ENCODE results near the gene ZCCHC24.
"Not testable (repeated sequence)": the region's sequence is repeated elsewhere in the genome, so short reads cannot be mapped to it uniquely, and the experiment has no call there.

ZCCHC24 gene

DNA sequence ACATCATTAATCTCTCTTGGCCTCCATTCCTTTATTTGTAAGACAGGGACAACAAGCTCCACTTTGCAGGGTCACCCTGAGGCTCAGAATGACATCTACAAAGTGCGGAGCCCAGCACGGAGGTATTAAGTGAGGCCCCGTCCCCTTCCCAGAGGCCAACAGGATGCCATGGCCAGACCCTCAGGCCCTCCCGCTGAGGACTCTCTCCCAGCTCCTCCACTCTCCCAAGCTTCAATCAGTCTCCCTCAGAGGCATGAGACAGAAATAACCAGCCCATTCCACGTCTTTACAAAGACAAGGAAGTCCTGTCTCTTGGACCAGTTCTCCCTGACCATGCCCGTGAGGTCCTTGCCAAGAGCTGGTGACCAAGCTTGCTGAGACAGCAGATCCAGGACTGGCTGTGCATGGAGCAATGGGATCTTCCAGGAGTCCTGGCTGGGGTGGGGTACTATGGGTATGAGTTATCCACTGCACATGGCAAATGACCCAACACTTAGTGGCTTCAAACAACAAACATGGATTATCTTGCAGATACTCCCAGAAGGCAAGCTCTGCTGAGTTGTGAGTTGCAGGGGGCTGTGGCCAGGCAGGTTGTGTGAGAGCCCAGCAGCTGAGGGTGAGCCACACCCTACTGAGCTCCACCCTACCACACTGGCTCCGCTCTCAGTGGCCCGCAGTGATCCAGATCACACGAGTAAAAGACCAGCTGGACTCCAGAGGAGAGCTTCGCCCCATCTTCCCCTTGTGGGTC lies 102.4 kb downstream of the ZCCHC24 start:
- DNase-seq = no peak

DNA sequence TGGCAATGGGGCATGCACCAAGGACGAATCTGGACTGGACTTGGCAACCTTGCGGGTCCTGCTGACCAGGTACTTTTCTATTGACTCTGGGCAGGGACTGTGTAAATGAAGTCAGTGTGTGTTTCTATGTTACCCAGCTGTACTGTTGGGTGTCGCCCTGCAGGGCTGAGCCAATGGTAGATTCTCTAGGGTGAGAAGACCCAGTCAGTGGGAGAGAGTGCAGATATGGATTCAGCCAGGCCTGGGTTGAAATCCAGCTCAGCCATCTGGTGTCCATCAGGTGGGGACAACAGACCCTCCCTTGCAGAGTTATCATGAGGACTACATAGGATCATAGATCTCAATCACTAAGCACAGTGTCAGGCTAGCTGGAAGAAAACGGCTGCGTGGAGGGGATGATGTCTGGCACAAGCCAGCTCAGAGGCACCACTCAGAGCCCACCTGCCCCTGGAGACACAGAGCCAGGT lies 103.1 kb downstream of the ZCCHC24 start:
- no peak for DNase-seq

DNA sequence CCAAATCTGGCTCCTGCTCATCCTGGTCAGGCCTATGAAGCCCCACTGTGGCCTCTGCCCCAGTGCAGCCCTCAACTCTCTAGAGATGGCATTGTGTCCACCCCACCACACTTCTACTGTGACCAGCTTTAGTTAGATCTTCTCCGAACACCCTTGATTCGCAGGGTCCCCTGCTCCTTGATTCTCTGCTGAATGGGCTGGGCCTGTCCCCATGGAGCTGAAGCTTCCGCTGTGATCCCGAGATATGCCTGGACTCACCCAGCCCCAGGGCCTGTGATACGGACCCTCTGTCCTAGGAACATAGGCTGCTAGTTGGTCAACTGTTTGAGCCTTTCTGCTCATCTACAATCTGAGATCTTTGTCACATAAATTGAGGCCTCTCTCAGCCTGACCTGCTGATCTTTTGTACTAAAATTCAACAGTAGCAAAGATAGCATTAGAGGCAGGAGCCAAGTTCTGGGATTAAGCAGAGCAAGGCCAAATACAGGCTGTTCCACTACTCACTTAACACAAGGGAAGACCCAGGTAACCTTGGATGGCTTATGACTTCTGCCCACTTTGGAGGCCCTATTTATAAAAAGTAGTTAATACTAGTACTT lies 104.7 kb downstream of the ZCCHC24 start:
- DNase-seq = no peak

DNA sequence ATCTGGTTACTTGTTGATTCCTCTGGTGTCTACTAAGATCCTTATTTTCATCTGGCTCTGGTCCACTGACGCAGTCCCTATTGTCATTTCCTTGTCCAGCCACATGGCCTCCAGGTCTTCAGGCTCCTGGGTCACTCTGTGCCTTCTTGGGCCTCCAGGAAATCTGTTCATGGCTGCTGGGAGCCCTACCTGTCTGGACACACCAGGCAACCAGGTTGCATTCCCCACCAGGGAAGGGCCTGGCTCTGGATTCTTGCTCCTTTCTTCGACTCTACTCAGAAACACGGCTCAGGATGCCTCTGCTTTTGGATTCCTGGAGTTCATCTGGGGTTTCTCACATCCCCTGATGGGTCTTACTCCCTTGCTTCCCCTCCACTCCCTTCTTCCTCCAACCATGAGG lies 106.2 kb downstream of the ZCCHC24 start:
- DNase-seq = no peak

DNA sequence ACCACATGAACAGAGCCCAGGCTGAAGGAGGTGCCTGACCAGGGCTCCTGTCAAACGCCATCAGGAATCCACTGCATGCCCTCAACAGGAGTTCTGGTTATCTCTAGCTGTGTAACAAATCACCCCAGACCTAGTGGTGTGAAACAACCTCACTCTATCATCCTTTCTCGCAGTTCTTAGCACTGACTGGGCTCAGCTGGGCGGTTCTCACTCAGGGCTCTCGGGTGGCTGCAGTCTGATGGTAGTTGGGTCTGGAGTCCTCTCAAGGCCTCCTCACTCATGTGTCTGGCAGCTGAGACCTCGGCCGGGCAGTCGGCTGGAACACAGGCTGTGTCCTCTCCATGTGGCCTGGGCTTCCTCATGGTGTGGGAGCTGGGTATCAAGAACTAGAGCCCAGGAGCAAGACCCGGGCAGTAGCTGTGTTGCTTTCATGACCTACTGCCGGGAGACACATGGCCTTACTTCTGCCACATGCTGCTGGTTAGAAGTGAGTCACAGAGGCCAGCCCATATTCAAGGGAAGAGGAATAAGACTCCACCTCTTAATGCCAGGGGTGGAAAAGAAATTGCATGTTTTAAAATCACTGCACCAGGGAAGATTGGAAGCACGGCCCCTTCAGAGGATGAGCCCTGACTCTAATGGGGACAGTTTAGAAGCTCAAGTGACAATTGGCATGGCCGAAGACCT lies 107.5 kb downstream of the ZCCHC24 start:
- not testable (repeated sequence) for DNase-seq

DNA sequence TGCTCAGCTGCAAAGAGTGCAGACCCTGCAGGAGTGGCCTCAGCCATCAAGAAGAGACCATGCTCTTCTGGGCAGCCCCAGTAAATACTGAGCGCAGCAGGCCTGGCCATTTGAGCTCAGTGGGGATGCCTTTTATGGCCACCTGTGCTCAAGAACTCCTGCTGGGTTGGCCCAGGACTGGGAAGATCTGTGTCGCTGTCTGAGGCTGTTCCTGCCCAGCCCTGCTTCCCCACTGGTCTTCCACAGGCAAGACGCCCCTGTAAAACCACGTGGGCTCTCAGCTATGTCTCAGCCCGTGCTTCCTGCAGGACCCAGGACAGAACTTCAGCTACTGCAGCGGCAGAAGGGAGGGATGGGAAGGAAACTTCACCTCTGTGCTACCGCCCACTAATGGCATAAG lies 108.7 kb downstream of the ZCCHC24 start:
- DNase-seq = no peak

DNA sequence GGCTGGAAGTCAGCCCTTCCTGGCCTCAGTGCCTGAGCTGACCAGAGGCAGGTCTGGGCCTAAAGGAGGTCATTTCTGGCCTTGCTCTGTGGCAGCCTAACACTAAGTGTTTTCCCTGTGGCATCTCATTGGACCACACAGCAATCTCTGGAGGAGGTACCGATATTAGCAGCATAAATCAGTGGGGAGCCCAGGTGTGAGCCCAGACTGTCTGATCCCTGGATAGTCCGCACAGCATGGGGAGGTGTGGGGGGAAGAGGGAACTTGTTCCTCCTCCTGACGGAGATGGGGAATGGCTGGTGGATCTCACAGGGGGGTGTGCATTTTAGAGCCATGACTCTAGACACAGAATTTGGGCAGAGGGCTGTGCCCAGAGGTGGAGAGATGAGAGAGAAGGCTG lies 109.1 kb downstream of the ZCCHC24 start:
- no peak for DNase-seq

DNA sequence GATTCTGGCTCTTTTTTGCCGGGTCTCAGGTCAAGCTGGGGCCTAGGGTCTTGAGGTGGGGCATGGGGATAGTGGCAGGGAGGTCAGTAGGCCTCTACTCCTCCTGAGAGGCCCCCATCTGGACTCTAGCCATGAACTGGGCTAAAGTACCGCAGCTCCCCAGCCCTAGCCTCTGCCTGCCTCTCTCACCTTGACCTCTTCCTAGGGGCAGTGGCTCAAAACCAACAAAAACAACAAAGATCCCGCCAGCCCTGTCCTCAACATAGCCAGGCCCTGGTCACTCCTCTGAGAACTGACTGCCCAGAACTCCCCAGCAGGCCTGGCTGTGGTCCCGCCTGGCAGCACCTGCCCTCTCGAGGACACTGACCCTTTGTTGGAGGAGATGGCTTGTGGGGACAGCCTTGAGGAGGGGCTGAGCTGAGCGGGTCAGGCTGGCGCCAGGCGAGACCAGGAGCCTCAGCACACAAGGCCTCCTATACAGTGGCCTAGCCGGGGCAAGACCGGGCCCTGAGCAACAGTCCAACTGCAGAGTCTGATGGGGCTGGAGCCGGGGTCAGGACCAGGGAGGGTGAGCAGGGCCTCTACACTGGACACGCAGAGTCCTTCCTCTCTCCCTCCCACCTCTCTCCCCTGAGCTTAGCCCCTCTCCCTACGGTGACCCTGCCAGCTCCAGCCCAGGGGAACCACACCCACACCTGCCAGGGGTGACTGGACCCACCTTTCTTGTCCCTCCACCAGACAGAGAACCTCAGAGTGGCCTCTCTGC lies 109.8 kb downstream of the ZCCHC24 start:
- DNase-seq = no peak

DNA sequence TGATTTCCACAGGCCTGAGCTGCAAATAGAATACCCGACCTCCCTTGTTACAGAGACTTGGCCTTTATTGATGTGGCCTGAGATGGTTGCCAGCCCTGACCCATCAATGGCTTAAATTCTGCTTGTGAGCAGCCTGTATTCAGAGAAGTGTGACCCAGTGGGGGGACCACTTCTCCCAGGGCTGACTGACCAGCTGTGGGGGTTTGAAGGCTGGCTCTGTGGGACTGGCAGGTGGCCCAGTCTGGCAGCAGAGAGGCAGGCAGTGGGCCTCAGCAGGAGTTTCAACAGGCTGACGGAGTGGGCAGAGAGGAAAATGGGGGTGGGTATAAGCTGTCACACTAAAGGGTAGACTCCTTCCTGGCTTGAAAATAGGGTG lies 110.3 kb downstream of the ZCCHC24 start:
- no peak for DNase-seq

DNA sequence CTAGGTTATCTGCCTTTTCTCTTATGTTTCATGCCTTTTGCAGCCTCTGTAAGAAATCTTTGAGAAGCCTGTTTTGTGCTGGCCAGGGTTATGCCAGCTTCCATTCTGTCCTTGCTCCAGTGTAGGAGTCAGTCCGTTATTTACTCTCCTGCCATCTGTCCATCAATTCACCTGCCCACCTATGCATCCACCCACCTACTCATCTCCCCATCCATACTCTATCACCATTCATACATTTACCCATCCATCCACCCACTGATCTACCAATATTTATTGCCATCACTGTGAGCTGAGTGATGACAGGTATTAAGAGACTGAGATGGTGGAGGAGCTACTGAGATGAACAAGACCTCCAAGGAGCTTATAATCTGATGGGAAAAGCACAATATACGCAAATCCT lies 110.9 kb downstream of the ZCCHC24 start:
- DNase-seq = no peak

DNA sequence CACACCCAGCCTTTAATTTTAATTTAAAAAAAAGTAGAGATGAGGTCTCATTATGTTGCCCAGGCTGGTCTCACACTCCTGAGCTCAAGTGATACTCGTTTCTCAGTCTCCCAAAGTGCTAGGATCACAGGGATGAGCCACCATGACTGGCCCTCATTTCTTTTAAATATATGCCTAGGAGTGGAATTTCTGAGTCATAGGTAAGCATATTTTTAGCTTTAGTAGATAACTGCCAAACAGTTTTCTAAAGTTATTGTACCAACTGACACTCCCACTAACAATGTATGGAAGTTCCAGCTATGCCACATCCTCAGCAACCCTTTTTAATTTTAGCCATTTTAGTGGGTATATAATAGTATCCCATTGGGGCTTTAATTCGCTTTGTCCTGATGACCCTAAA lies 111.9 kb downstream of the ZCCHC24 start:
- DNase-seq = no peak

DNA sequence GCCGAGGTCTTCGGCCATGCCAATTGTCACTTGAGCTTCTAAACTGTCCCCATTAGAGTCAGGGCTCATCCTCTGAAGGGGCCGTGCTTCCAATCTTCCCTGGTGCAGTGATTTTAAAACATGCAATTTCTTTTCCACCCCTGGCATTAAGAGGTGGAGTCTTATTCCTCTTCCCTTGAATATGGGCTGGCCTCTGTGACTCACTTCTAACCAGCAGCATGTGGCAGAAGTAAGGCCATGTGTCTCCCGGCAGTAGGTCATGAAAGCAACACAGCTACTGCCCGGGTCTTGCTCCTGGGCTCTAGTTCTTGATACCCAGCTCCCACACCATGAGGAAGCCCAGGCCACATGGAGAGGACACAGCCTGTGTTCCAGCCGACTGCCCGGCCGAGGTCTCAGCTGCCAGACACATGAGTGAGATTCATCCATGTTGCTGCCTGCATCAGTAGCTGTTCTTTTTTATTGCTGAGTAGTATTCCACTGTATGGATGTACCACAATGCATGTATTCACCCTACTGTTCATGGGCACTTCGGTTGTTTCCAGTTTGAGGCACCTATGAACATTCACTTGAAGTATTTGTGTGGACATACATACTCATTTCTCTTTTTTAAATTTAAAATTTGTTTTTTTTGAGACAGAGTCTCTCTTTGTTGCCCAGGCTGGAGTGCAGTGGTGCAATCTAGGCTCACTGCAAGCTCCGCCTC lies 112.7 kb downstream of the ZCCHC24 start:
- not testable (repeated sequence) for DNase-seq

Measured in T-helper 1 cell (primary cell).